Central memory CD4-positive, alpha-beta T cell (primary cell): Measurements from ENCODE around the gene WDR36.
"Not testable (repeated sequence)": the region's sequence is repeated elsewhere in the genome, so short reads cannot be mapped to it uniquely, and the experiment has no call there.

Source experiments
- DNase-seq: peaks from one replicate; pipeline ENCODE4 v3.0.0; 2022

The WDR36 gene

DNA sequence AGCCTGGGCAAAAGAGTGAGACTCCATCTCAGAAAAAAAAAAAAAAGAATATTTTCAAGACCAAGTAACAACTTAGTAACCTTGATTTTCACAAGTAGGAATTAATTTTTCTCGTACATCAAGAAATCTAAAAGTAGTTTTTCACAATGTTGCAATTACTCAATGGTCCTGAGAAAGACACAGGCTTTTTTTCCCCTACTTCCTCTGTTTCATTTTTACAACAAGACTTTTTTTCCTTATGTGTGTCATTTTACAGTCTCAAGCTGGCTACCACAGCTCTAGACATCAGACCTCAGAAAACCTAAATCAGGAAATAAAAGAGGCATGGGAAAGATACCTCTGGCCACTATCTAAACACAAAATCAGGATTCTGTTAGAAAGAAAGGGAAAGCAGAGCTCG is 45.9 kb downstream of the WDR36 start:
- no peak for DNase-seq

- not testable (repeated sequence) for DNase-seq
These were observed 49.3 kb downstream of the WDR36 start for GRCh38 chr5:111141471-111141870.

DNA sequence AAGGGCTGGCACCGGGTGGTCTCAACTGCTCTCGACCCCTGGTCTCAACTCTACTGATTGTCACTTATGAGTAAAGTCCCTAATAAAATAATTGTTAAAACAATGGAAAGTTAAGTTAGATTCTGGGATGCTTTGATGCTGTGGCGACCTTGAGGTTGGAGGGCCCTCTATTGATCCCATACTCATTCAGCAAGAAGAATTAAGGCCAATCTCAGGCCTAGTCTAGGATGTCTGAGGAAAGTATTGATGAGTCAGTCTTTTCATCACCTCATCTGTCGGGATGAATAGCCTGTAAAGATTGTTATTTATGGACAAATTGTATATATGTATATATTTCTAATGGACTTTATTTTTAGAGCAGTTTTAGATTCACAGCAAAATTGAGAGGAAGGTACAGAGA is 50.8 kb downstream of the WDR36 start:
- no peak for DNase-seq

DNA sequence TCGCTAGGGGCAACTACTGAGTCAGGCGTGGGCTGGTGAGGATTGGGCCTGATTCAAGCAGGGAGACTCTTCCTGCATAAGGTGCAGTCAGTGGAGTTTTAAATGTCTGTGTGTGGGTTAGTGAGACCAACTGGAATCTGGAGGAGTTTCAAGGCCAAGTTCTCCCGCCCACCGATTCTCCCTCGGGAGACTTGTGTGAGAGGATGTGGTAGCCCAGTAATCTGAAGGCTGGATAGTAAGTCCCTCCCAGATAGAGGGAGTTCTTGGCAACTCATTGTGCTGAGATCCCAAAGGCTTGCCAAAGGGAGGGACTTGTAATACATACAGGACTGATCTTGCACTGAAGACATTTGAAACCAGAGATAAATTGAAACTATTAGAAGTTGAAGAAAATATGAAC is 51.8 kb downstream of the WDR36 start:
- no peak for DNase-seq

- no peak for DNase-seq
These were observed 52.3 kb downstream of the WDR36 start for GRCh38 chr5:111144352-111144930.

DNA sequence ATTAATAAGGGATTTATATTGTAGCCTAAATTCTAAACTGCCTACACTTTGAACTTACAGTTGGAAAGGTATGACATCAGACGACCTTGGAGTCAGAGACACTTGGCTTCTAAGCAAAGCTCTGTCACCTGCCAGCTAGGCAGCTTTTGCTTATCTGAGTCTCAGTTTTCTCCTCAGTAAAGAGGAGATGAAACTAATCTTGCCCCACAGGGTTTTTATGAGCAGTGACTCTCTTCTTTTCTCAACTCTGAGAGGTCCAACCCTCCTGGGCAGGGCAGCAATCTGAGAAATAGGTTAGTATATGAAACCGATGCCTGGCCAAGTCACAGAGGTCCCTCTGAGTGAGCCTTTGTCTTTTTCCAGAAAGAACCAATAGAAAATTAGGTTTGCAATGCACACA is 53.9 kb downstream of the WDR36 start:
- no peak for DNase-seq

DNA sequence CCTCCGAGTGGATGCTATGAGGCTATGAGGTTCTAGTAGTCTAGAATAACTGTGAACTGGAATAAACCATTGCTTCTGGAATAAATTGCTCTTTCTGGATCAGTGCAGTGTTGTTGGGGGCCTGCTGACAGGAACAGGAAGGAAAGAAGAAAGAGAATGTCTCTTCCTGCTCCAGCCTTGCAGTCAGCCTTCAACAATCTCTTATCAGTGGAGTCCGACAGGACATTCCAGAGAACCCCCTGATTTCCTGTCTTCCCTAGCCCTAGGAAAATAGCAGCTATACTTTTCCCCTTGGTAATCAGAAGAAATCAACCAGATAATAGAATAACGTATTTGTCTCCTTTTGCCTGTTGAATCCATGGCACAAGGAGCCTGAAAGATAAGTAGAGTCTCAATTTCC is 55.4 kb downstream of the WDR36 start:
- no peak for DNase-seq

GRCh38 chr5:111151998-111152397 is 59.9 kb downstream of the WDR36 start:
- no peak for DNase-seq

GRCh38 chr5:111153483-111153882 is 61.3 kb downstream of the WDR36 start:
- DNase-seq = no peak

DNA sequence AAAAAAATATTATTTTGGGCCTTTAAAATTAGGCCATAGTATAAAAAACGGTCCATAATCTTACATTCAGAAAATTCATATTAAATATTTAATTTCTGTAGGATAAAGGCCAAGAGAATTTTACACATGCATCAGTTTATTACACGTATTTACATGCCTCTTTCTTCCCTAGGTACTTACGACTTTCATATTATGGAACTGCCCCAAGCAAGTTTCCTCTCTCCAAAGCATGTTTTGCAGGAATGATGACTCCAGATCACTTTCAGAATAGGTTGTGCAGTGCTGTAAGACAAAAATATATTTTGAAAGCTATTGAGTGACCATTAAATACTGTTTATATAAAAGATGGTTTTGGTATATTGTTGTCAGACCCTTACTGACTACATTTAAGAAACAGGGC is 61.8 kb downstream of the WDR36 start:
- DNase-seq = no peak

DNA sequence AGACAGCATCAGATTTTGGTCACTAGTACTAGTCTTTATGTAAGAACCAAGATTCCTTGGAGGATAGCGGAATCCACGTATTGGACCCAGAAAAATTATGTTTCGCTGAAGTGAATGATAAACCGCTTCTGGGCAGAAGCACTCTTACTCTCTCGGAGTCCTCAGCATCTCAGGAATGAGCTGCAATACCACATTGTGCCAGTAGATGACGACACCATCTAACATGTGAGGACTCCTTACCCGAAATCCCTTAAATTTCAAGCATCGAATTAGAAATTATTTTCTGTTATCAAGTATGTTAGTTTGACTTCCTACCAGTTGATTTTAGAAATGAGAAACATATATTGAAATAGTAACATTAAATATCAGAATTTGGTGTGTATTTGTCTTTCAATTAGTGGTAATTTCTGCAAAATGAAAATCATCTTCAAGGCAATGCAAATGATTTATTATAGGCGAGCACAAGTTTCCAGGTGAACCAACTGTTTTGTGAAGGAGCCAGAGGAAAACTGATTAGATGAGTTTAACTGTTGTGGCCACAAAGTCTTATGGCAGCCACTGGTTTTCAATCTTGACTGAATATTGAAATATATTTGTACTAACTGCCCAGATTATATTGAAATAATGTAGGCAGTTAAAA is 66.1 kb downstream of the WDR36 start:
- DNase-seq = peak; percentile 63

DNA sequence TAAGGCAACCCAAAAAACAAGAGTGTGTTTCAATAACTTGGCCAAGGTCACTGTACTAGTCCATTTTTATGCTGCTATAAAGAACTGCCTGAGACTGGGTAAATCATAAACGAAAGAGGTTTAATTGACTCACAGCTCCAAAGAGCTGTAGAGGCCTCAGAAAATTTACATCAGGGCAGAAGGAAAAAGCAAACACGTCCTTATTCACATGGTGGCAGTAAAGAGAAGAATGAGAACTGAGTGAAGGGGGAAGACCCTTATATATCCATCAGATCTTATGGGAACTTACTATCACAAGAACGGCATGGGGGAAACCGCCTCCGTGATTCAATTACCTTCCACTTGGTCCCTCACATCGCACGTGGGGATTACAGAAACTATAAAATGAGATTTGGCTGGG is 67.7 kb downstream of the WDR36 start:
- no peak for DNase-seq

GRCh38 chr5:111163000-111163399 is 70.9 kb downstream of the WDR36 start:
- DNase-seq = no peak

- DNase-seq = no peak
These were observed 72.9 kb downstream of the WDR36 start for GRCh38 chr5:111165058-111165457.

- DNase-seq = no peak
These were observed 75.4 kb downstream of the WDR36 start for GRCh38 chr5:111167551-111167950.

GRCh38 chr5:111168608-111169007 is 76.5 kb downstream of the WDR36 start:
- no peak for DNase-seq

DNA sequence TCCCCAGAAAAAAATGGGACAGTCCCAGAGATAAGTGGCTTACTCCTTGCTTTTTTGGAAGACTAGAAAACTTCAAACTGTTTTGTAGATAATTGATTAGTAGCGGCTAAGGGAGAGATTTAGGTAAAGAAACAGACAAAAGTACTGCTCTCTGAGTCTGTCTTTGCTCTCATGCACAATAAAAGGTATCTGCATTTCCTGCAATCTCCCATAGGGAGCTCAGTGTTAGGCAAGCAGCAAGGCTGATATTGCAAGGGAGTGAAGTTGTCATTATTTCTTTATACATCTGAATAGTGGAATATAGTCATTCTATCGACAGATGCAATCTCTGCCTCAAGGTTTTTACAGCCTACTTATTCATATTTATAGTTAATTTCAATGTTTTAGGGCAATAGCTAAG is 77.1 kb downstream of the WDR36 start:
- no peak for DNase-seq

DNA sequence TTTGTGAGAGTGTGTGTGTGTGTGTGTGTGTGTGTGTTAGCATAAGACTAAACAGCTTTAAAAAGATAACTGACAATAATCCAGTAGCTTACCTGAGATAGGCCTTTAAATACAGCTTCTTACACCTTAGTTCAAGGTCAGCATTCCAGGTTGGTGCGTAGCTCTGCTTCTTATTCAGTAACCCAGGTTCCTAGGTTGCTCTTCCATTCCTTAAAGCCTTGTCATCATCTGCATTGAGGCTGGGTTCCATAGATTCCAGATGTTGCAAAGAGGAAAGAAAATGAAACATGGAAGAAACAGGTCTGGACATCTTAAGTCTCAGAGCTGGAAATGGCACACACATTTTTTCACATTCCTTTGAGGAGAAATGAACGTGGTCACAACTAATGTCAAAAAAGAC is 78.1 kb downstream of the WDR36 start:
- DNase-seq = no peak

- no peak for DNase-seq
These were observed 80.4 kb downstream of the WDR36 start for GRCh38 chr5:111172504-111172903.

- no peak for DNase-seq
These were observed 81.3 kb downstream of the WDR36 start for GRCh38 chr5:111173476-111173875.
